Activated CD8-positive, alpha-beta memory T cell treated with anti-CD3 and anti-CD28 coated beads for 48 hours (primary cell): ENCODE results near the gene OR51S1.
"Not testable (repeated sequence)": the region's sequence is repeated elsewhere in the genome, so short reads cannot be mapped to it uniquely, and the experiment has no call there.

Experiments
- DNase-seq, 3 experiments: peaks; one replicate each; pipeline ENCODE4 v3.0.0-alpha.2; 2020; ENCODE audit warnings: low read depth in 2 of 3, low spot score in 2 of 3

OR51S1 gene

GRCh38 chr11:4808476-4808875, 40.5 kb downstream of the OR51S1 start:
- no peak for DNase-seq

DNA sequence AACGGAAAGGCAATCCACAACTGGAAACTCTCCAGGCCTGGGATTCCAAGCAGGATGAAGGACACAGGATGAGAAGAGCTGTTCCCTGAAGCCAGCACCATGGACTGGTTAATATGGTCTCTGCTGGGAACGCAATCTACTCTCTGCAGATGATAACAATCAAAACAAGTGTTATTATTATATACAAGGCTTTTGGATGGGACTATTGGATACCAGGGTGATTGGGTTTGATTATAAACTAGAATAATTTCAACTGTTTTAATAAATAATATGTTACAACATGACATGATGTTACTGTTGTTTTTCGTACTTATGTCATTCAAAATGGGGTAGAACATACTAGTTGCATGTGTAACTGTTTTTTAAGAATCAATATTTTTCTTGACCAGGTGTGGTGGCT, 44.7 kb downstream of the OR51S1 start, which contains the start of gene OR52R1:
Gene OR52R1 (minus strand): TSS at position 101 of the 400 bp plus-strand sequence. CDS start 0 bp downstream, at position 101.
- no peak for DNase-seq

DNA sequence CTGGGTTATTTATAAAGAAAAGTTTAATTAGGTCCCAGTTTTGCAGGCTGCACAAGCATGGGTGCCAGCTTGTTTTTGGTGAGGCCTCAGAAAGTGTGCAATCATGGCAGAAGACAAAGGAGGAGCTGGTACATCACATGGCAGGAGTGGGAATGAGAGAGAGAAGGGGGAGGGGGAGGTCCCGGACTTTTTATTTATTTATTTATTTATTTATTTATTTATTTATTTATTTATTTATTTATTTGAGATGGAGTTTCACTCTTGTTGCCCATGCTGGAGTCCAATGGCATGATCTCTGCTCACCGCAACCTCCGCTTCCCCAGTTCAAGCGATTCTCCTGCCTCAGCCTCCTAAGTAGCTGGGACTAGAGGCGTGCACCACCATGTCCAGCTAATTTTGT, 47.7 kb downstream of the OR51S1 start:
- not testable (repeated sequence) for DNase-seq

GRCh38 chr11:4798427-4799183, 50.4 kb downstream of the OR51S1 start:
- no peak for DNase-seq
